DND-41 (cell line): Measurements from ENCODE around the gene RBFOX2.

ENCODE experiments used
- CTCF ChIP-seq: IDR thresholded peaks from 2 replicates; pipeline ENCODE4 v1.5.1; 2012; ENCODE audit warnings: borderline replicate concordance, low read length, moderate library complexity, mild to moderate bottlenecking; ENCODE audit not compliant: poor library complexity, severe bottlenecking; ENCODE audit errors: extremely low read depth
- EZH2 ChIP-seq: IDR thresholded peaks from 3 replicates; pipeline ENCODE4 v1.6.1; 2012; ENCODE audit warnings: borderline replicate concordance, low read depth, mild to moderate bottlenecking, moderate library complexity, low read length, inconsistent platforms; ENCODE audit not compliant: severe bottlenecking

DNA sequence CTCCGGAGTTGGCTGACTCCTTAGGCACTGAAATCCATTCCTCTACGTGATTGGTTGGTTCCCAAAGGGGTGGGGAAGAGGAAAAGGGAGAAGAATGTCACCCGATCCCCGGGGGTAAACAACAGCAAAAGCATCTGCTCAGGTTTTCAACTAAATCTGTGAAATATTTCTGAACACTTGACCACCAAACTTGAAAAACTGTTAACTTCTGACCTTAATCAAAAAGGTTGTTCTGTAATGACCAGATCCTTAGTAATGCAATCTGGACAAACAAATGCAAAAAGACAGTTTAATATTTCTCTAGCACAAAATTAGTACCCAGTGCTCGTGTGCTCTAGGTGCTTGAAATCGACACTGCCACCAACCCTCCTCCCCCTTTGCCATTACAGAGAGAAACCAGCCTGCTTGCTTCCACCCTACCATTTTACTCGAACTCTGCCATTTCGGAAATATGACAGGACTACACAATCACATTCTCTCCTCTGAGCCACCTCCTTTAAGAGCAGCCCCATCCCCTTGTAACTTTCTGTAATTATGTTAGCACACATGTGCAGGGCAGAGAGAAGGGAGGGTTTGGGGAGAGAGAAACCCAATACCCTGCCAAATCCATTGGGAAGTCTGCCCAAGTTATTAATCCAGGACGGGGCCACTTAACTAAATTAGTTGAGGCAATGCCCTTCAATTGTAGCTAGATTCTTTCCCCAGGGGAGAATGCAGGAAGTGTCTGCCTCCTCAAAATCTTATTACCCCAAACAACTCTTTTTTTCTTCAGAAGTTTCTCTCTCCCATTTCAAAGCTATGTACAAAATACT, 113.8 kb downstream of the RBFOX2 start:
- no peak for TF ChIP-seq CTCF
- no peak for TF ChIP-seq EZH2
